ENCODE results near the gene MSANTD2. TPM values are rescaled to one million over a fixed set of nuclear protein-coding genes. Genes with fewer than 3 reads are reported as not detected.

Gene MSANTD2
- total RNA-seq, 2 experiments from 2014 or later, result 9.5 to 10.5 TPM

- Mint-ChIP-seq H3K4me3 (no peak overlapping the region), H3K27me3 (peaks cover 30% of the 10 kb centered on the region), H3K36me3 (ENCODE audit: low read depth) (no peaks in the 10 kb centered on the region), H3K4me1 (peaks cover 21% of the 10 kb centered on the region), H3K27ac (no peak overlapping the region), H3K9me3 (no peaks in the 10 kb centered on the region)
- CTCF ChIA-PET, result interaction anchor here (0.6 to 1.7 kb wide), 3 partner anchors 8 to 52 kb away, joined by 4 to 6 read pairs (median 5); no protein-coding TSS in a partner anchor
- POLR2A ChIA-PET, result no interaction called here
- DNase-seq, result no peak
Measured at GRCh38 chr11:124754710-124755109, 45.5 kb downstream of the MSANTD2 start.

GRCh38 chr11:124754309-124754708 is 45.9 kb downstream of the MSANTD2 start:
- CTCF ChIA-PET, result interaction anchor here (0.7 to 1.5 kb wide), 2 partner anchors 9 to 122 kb away, joined by 3 to 6 read pairs; no protein-coding TSS in a partner anchor
- POLR2A ChIA-PET, result no interaction called here
- H3K4me1 Mint-ChIP-seq, result peaks cover 22% of the 10 kb centered on the region
- DNase-seq, result no peak
- no peaks in the 10 kb centered on the region for H3K9me3 Mint-ChIP-seq
- no peak overlapping the region for H3K4me3 Mint-ChIP-seq
- no peaks in the 10 kb centered on the region for H3K36me3 Mint-ChIP-seq (ENCODE audit: low read depth)
- no peak overlapping the region for H3K27ac Mint-ChIP-seq
- H3K27me3 Mint-ChIP-seq, result peaks cover 27% of the 10 kb centered on the region

GRCh38 chr11:124753624-124754023 is 46.6 kb downstream of the MSANTD2 start:
- ChIA-PET POLR2A (no interaction called here), CTCF (interaction anchor here (0.7 to 1.4 kb wide), 2 partner anchors 9 to 123 kb away, joined by 3 to 8 read pairs; partner anchors contain the start of gene ESAM)
- no peak for DNase-seq
- Mint-ChIP-seq H3K9me3 (no peaks in the 10 kb centered on the region), H3K27me3 (peaks cover 23% of the 10 kb centered on the region), H3K4me3 (no peak overlapping the region), H3K4me1 (peaks cover 28% of the 10 kb centered on the region), H3K27ac (no peak overlapping the region), H3K36me3 (ENCODE audit: low read depth) (no peaks in the 10 kb centered on the region)

DNA sequence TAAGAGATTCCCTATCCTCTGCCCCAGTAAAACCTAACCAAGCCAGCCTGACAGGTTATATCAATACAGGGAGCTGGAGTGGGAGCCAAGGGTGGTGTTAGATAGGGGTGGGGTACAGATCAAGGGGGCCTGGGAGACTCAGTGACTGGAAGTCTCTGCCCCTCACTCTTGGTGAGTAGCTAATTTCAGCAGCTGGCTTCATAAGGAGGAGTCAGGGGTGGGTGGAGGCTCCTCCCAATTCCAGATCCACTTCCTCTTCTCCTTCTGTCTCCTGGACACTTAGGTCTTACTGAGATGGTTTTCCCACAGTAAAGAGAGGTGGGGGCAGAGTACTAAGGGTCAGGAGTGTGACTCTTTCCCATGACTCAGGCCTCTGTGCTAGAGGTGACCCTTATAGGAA is 47.0 kb downstream of the MSANTD2 start:
- Mint-ChIP-seq H3K27ac (no peak overlapping the region), H3K27me3 (peaks cover 19% of the 10 kb centered on the region), H3K4me1 (peaks cover 27% of the 10 kb centered on the region), H3K9me3 (no peaks in the 10 kb centered on the region), H3K36me3 (ENCODE audit: low read depth) (no peaks in the 10 kb centered on the region), H3K4me3 (no peak overlapping the region)
- CTCF ChIA-PET, result interaction anchor here (0.7 to 1.6 kb wide), 4 partner anchors 10 to 84 kb away, joined by 3 to 8 read pairs (median 4); partner anchors contain the start of gene ESAM
- no peak for DNase-seq
- POLR2A ChIA-PET, result no interaction called here

GRCh38 chr11:124752471-124753102 is 47.6 kb downstream of the MSANTD2 start:
- Mint-ChIP-seq H3K4me1 (peaks cover 28% of the 10 kb centered on the region), H3K4me3 (no peak overlapping the region), H3K9me3 (no peaks in the 10 kb centered on the region), H3K27me3 (peaks cover 13% of the 10 kb centered on the region), H3K27ac (no peak overlapping the region), H3K36me3 (ENCODE audit: low read depth) (no peaks in the 10 kb centered on the region)
- DNase-seq, result no peak
- POLR2A ChIA-PET, result no interaction called here
- CTCF ChIA-PET, result interaction anchor here (0.5 to 1.9 kb wide), 8 partner anchors 10 to 652 kb away, joined by 3 to 8 read pairs (median 4); partner anchors contain the start of gene ESAM

DNA sequence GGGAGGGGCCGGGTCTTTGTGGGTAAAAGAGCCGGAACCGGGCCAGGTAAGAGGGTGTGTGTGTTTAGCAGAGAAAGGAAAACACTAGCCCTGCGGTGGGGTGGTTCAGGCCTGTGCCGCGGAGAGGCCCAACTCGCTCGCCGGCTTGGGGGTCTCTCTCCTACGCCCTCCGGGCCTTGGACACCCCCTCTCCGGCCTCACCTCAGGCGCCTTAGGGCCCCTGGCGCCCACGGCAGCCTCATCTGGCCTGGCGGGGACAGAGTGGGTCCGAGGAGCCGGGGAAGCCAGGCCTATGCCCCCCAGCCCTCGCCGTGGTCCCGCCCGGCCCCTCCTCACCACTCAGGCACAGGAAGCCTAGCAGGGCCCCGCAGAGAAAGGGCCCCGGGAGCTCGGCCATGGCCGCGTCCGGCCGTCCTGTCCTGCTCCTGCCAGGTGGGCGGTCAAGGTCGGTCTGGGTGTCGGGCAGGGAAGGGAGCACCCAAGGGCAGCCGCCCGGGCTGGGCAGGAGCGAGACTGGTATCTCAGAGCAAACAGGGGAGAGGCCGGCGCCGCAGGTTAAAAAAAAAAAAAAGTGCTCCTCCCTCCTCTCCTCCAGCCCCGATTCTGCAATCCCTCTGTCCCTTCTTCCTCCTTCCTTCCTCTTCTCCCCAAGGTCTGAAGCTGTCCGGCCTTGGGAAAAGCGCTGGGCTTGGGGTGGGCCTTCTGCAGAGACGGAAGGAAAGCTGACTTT is 48.3 kb downstream of the MSANTD2 start, which contains the start of gene VSIG2:
TSS of gene VSIG2 (minus strand) at position 515 of the 730 bp plus-strand sequence. CDS start at position 397, 118 bp downstream.
- no peak within 1 kb of the TSS for H3K27ac Mint-ChIP-seq
- H3K4me1 Mint-ChIP-seq, result peaks cover 33% of the 10 kb centered on the region
- ChIA-PET POLR2A (no interaction called here), CTCF (interaction anchor here (0.5 to 1.9 kb wide), 7 partner anchors 11 to 263 kb away, joined by 3 to 8 read pairs (median 3); partner anchors contain the start of genes ESAM and NRGN)
- H3K36me3 Mint-ChIP-seq (ENCODE audit: low read depth), result no peaks in the 10 kb centered on the region
- no peak within 1 kb of the TSS for H3K4me3 Mint-ChIP-seq
- DNase-seq, result no peak
- H3K27me3 Mint-ChIP-seq, result peaks cover 7% of the 10 kb centered on the region
- H3K9me3 Mint-ChIP-seq, result no peaks in the 10 kb centered on the region

DNA sequence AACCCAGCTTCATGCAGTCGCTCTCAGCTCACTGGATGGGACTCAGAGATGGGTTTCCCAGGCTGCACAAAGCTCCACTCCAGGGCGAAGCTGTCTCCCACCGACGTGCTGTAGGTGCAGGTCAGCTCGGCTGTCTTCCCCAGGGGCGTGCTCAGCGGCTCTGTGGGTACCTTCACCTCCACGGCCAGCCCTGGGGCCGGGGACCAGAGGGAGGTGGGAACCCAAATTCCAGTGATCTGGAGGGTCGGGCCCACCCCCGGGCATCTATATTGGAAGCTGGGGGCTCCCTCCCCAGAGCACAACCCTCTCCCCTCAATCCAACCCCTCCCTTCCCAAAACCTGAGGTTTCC is 48.8 kb downstream of the MSANTD2 start:
- Mint-ChIP-seq H3K27me3 (peaks cover 3% of the 10 kb centered on the region), H3K4me1 (peaks cover 35% of the 10 kb centered on the region), H3K27ac (no peak overlapping the region), H3K36me3 (ENCODE audit: low read depth) (no peaks in the 10 kb centered on the region), H3K9me3 (no peaks in the 10 kb centered on the region), H3K4me3 (no peak overlapping the region)
- no peak for DNase-seq
- ChIA-PET CTCF (interaction anchor here (1.2 to 1.9 kb wide), 2 partner anchors 11 to 21 kb away, joined by 3 to 4 read pairs; partner anchors contain the start of gene NRGN), POLR2A (no interaction called here)

- Mint-ChIP-seq H3K4me1 (peaks cover 37% of the 10 kb centered on the region), H3K27me3 (peaks cover 2% of the 10 kb centered on the region)
Measured at GRCh38 chr11:124749912-124750311, 50.3 kb downstream of the MSANTD2 start.

DNA sequence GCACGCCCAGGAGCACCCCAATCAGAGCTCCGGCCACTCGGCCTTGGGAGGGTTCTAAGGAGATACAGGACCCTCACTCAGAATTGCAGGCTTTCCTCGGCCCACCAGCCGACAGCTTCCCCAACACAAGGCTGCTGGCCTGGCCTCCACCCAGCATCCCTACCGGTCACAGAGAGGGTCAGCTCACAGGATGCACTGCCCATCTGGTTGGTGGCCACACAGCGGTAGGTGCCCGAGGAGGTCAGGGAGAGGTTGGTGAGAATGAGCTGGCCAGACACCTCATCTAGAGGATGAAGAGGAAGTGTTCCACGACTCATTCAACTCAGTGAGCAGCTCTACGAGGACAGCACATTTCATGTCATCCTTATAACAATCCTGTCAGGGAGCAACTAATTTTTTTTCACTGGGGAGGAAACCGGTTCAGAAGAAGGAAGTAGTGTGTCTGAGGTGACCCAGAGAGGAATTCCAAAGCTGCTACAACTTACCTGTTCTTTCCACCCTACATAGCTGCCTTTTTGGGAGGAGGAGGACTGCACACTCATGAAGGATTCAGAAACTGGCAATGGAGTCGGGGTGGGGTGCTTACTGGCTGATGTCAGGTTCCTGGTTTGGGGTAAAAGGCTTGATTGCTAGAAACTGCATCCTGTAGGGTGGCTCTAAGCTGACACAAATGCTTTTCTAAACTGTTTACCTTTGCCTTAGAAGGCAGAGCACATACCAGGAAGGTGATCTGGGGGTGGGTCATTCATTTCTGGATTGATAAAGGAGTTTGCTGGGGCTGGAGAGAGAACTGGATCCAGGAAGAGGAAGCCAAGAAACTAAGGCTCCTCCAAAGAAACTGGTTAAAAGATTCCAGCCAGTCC is 51.5 kb downstream of the MSANTD2 start:
- H3K36me3 Mint-ChIP-seq (ENCODE audit: low read depth), result no peaks in the 10 kb centered on the region
- no peak for DNase-seq
- peaks cover 37% of the 10 kb centered on the region for H3K4me1 Mint-ChIP-seq
- CTCF ChIA-PET, result interaction anchor here (0.8 to 2.0 kb wide), 3 partner anchors 9 to 10 kb away, joined by 3 to 9 read pairs (median 6); partner anchors contain the start of gene NRGN
- no peak overlapping the region for H3K27ac Mint-ChIP-seq
- POLR2A ChIA-PET, result no interaction called here
- H3K4me3 Mint-ChIP-seq, result no peak overlapping the region
- H3K9me3 Mint-ChIP-seq, result no peaks in the 10 kb centered on the region
- H3K27me3 Mint-ChIP-seq, result peaks cover 2% of the 10 kb centered on the region

More at GRCh38 chr11:124749912-124750311, 50.3 kb downstream of the MSANTD2 start:
- Mint-ChIP-seq H3K9me3 (no peaks in the 10 kb centered on the region), H3K4me3 (no peak overlapping the region), H3K27ac (no peak overlapping the region), H3K36me3 (ENCODE audit: low read depth) (no peaks in the 10 kb centered on the region)
- ChIA-PET CTCF (no interaction called here), POLR2A (no interaction called here)
- no peak for DNase-seq

- Mint-ChIP-seq H3K4me1 (peaks cover 37% of the 10 kb centered on the region), H3K27me3 (peaks cover 2% of the 10 kb centered on the region), H3K9me3 (no peaks in the 10 kb centered on the region), H3K27ac (no peak overlapping the region), H3K4me3 (no peak overlapping the region), H3K36me3 (ENCODE audit: low read depth) (no peaks in the 10 kb centered on the region)
- ChIA-PET CTCF (interaction anchor here (0.8 to 3.1 kb wide), 4 partner anchors 8 to 53 kb away, joined by 3 to 12 read pairs (median 8); partner anchors contain the start of genes MSANTD2 and NRGN), POLR2A (no interaction called here)
- no peak for DNase-seq
Measured at GRCh38 chr11:124748100-124748418, 52.1 kb downstream of the MSANTD2 start.

- POLR2A ChIA-PET, result no interaction called here
- Mint-ChIP-seq H3K4me3 (peak overlapping the region; percentile 85), H3K27me3 (peaks cover 2% of the 10 kb centered on the region), H3K9me3 (no peaks in the 10 kb centered on the region), H3K36me3 (ENCODE audit: low read depth) (no peaks in the 10 kb centered on the region), H3K4me1 (peaks cover 37% of the 10 kb centered on the region), H3K27ac (peak overlapping the region; percentile 82)
- CTCF ChIA-PET, result interaction anchor here (0.8 to 3.1 kb wide), 12 partner anchors 8 to 53 kb away, joined by 3 to 21 read pairs (median 6); partner anchors contain the start of genes MSANTD2 and NRGN
- no peak for DNase-seq
Measured at GRCh38 chr11:124747406-124748099, 52.7 kb downstream of the MSANTD2 start.
